Activated effector memory CD4-positive, alpha-beta T cell treated with anti-CD3 and anti-CD28 coated beads, Interleukin-2, amount 50 U/mL, for 16 hours (primary cell): ENCODE results near the gene HS6ST2.

Source experiments
- DNase-seq: peaks from one replicate; pipeline ENCODE4 v3.0.0-alpha.2; 2020

HS6ST2 gene

DNA sequence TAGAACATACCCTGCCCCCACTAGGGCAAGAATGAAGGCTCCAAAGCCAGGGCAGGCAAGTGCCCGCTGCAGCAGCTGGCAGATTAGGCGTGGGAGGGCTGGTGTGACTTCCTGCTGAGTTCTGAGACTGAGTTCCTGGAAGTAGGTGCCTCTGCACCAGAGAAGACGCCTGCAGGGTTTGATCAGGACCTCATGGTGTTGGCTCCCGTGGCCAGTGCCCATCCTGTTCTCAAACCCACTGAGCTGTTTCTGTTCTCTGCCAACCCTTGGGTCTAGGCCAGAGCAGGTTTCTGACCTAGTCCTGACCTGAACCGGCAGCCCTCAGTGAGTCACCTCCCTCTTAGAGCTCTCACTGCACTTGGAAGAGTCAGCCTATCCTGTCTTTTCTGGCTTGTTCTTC, 220.7 kb downstream of the HS6ST2 start:
- peak; percentile 63 for DNase-seq

DNA sequence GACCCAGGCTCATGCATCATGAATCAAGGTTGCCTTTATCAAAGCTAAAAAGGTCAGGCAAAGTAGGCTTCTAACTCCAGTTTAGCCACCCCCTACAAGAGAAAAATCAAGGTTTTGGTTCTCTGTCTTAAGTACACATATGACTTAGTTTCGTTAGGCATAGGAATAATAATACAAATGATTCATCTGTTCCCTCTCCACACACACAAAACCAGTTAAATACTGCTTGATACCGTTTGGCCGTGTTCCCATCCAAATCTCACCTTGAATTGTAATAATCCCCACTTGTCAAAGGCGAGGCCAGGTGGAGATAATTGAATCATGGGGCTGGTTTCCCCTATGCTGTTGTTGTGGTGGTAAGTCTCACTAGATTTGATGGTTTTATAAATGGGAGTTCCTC, 226.2 kb downstream of the HS6ST2 start:
- no peak for DNase-seq

DNA sequence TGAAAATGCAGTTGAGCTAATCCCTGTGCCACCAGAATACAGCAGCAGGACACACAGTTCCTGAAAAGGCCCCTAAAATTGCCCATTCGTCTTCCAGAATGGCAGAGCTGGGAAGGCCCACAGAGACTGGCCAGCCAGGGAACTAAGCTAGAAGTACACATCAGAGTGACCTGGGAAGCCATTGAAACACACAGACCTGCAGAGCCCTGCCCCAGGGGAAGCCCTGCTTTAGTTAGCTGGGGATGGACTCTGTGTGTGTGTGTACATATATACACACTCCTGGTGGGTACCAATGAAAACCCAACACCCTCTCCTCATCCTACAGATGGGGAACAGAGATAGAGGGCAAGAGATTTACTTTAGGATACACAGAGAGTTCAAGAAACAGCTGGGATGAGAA, 227.7 kb downstream of the HS6ST2 start:
- no peak for DNase-seq

DNA sequence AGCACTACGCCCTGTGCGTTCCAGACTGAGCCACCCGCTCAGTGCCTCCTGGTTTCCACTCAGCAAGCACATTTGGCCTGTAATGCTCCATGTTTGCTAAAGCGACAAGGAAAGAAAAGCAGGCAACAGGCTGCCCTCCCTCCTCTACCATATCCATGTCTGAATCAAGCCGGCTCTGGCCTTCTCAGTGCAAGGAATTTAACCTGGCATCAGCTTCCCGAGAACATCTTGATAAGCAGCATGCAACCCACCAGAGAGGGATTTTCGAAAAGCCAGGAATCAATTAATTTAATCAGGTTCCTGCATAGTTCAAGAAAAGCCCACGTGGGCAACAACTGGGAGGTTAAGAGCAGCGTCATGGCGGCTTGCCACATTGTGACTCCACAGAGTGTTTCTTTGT, 228.2 kb downstream of the HS6ST2 start:
- DNase-seq = no peak

DNA sequence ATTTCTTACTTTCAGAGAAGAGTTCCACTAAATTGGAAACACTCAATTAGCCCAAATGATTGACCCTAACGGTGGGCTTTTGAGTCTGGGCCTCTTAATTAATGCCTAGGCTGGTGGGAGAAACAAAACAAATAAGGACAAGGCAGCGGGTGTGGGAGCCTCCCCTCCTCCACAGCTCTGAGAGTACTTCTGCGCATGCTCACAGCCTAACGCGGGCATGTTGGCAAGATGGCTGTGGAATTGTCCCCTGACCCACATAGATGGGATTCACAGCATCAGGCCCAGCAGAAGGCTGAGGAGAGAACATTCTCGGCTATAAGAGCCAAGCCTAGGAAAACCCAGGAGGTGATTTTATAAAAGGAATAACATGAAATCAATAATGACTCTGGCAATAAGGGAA, 230.1 kb downstream of the HS6ST2 start:
- no peak for DNase-seq

DNA sequence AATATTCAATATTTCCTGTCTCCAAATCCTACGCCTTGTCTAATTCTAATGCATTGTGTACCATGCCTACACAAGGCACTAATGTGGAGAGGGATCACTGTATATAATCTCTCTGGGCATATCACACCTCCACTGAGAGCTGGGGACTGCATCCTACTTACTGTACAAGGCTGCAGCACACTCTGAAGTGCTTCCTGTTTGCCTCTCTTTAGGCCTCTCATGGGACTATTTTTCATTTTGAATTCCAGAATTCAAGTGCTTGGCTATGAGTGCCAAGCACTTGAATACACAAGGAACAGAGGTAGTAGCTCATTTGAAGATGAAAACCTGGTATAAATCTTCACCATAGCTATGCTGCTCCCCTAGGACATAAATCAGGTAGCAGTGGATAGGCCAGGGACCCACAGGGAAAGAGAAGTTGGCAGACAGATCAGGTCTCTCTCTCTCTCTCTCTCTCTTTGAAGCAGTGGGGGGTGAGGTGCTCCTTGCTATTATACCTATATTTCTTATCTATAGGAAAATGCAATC, 239.9 kb downstream of the HS6ST2 start:
- DNase-seq = no peak

DNA sequence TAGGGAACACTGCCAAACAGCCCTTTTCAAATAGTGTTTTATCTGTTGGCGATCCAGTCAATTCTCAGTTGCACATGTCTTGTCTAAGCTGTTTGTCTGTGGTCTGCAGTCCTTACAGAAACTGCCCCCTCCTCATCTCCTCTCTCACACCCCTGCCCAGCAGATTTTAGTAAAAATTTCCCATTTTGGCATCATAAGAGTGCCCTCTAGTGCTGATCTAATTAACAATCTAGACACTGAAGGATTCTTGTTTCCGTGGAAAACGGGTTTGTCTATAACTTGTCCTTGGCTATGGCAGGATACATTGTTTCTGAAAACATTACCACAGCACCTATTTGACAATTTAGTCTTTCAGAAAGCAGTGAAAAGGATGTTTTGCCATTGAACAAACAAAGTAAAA, 242.4 kb downstream of the HS6ST2 start:
- DNase-seq = no peak

DNA sequence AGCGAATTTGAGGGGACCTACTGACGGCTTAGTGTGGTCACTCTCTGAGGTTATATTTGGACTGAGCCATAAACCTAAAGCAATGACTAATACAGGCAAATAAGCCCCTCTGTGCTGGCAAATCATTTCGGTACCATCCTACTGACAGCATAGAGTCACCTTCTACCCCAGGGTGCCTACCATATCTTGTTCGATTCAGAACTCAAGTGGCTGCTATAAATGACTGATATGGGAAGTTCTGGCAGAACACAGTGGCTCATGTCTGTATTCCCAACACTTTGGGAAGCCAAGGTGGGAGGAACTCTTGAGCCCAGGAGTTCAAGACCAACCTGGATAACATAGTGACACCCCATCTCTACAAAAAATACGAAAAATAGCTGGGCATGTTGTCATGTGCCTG, 243.5 kb downstream of the HS6ST2 start:
- DNase-seq = no peak

DNA sequence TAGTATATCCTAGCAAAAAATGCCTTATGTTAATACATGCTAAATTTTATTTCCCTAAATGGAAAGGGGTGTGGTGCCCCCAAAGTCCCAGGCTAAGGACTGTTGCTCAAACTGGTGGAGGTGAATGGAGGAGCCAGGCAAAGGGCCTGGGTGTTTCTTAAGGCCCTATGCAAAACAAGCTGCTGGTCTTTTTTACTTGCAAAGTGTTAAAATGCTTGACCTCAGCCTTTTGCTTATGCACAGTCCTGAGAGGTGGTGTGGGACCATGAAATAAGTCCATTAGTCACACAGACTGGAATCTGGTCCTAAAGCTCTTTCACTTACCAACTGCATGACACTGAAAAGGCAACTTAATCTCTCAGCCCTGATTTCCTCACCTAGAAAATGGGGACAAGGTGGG, 246.1 kb downstream of the HS6ST2 start:
- no peak for DNase-seq

DNA sequence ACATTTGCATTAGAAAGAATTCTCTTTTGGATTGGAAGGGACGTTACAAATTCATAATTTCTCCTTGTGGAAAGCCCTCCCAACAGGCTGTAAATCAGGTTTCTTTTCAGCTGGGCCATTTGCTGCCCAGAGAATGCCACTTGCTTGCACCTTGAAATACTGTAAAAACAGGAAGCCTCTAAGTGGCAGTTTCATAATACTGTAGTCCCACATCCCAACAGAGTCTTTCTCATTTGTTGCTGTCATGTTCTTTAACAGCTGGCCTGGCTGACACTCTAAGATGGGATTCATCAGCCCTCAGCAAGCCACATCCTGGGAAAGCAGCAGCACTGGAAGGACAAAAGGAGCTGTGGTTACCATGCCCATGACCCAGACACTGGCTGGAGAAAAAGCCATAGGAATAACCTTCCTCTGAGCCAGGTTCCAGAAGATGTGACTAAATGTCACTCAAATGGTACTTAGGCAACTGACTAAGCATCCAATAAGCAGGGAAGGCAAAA, 247.7 kb downstream of the HS6ST2 start:
- DNase-seq = no peak

DNA sequence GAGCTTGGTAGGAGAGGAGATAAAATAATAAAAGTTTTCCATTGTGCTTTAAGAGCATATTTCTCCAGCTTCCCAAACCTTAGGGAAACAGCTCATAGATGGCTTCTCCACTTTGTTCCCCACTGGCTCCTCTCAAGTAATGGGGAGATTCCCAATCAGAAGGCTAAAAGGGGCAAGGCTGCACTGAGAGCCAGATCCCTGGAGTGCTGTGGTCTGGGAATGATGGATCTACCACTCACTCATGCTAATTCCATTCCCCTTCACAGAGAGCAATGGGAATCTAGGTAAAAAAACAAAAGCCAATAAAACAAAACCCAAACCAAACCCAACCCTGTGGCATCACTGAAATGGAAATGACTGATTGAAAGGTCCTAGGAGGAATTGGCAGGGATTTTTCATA, 249.9 kb downstream of the HS6ST2 start:
- DNase-seq = no peak

DNA sequence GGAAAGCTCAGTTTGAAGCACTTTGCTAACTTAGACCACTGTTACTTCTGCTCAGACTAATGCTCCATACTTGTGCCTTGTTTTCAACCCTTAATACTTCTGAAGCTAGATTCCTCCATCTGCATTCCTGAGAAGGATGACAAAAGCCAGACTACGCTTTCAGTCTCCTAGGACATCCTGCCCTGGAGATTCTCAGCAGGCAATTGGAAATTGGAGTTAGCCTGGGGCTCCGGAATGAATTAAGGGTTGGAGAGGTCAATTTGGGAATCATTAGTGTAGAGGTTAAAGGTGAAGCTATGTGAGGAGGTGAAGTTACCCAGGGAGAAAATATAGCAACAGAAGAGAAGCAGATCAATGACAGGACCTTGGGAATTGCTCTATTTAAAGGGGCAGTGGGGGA, 253.7 kb downstream of the HS6ST2 start:
- no peak for DNase-seq

DNA sequence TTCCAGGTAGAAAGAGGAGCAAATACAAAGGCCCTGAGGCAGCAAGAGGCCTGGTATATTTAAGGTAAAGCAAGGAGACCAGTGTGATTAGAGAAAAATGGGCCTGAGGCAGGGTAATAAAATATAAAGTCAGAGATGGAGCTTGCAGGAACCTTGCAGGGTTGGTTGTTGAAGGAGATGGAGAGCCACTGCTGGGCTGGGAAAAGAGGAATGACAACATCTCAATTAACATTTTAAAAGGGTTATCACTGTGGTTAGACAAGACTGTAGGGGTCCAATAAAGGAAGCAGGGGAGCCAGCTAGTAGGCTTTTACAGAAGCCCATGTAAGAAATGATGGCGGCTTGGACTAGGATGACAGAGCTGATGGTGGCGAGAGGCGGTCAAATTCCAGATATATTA, 264.0 kb downstream of the HS6ST2 start:
- no peak for DNase-seq

DNA sequence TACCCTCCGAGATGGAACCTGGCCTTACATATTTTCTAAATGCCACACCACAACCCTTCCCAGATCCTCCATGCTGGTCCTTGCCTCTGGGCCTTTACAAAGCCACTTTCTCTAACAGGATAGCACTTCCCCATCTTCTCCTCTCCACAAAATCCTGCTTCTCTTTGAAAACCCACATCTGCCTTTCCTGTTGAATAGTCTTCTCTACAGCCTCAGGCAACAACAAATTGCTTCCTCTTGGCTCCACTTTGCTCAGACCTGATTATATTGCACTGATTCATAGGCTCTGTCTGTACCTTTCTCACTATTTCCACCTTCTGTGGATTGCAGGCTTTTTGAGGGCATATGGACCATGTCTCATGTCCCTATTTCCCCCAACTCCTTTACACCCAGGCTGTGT, 265.9 kb downstream of the HS6ST2 start:
- DNase-seq = no peak

DNA sequence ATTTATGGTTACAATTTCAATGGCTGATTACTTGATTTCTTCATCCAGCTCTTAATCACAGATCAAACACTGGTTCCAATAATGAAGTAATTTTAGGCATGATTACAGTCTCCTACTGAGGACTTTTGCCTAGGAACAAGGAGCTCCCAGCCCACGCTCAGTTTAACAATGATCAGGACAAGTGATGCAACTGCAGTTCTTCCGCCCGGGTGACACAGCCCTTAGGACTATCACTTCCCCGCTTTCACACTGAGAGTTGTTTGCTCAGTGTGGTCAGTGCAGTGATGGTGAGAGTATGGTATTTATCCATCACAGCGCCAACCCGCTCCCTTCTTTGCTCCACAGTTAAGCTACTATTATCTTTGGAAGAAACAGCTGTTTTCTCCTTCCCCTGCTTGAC, 266.4 kb downstream of the HS6ST2 start:
- no peak for DNase-seq

DNA sequence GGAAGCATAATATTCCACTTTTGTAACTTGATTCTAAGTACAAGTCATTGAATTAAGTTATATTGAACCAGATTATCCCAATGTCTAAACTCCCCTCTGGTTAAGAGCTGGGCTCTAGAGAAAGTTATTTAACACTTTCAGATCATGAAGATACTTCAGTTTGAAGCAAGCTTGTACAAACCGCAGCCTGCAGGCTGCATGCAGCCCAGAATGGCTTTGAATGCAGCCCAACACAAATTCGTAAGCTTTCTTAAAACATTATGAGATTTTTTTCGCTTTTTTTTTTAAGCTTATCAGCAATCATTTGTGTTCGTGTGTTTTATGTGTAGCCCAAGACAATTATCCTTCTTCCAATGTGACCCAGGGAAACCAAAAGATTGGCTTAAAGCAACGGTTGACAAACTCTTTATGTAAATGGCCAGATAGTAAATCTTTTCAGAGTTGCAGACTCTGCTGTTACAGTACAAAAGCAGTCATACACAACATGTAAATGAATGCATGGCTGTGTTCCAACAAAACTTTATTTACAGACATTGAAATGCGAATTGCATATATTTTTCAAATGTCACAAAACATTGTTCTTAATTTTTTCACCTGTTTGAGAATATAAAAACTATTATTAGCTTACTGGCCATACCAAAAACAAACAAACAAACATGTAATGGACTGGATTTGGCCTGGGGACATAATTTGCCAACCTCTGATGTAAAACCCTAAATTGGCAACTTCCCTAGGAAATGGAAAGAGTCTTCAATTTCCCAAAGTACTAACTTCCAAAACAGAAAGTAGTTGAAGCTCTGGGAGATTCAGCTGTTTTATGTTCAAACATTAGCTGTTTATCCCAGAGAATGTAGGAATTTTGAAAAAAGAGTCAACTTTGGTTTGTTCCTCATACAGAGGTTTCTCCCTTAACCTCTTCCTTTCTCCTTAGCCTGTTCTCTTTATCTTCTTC, 268.5 kb downstream of the HS6ST2 start:
- no peak for DNase-seq

DNA sequence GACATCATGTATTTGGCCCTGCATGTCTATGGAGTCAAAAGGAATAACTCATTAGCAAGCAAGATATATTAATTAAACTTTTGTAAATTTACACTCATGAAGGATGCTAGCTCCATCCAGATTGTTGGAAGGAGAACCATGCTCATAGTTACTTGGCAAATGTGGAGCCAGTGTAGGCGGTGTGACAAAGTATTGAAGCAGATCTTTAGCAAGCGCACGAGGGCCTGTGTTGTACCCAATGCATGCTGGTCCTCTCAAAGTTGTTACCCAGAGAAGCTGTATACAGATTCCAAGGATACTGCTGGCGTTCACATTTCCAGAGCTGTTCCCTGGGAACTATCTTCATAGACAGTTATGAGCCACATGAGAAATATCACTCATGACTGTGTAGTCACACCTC, 273.2 kb downstream of the HS6ST2 start:
- no peak for DNase-seq

DNA sequence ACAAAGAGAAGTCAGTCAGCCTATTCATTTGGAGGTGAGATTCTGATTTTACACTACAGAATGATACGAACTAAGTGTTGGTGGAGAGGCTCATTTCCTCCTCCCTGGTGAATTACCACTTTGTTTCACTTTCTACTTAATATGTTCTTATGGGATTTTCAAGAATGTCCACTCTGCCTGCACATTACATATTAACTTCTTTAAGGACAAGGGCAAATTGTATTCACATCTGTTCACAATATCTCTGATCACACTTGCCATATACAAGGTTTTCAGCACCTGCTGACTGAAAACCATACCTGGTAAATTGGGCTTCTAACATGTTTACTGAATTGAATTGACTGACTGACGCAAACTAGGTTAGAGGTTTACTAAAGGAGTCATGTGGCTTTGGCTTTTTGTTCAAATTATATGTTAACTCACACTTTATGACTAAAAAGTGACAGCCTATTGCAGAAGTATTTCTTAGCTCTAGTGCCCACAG, 281.2 kb downstream of the HS6ST2 start:
- no peak for DNase-seq

DNA sequence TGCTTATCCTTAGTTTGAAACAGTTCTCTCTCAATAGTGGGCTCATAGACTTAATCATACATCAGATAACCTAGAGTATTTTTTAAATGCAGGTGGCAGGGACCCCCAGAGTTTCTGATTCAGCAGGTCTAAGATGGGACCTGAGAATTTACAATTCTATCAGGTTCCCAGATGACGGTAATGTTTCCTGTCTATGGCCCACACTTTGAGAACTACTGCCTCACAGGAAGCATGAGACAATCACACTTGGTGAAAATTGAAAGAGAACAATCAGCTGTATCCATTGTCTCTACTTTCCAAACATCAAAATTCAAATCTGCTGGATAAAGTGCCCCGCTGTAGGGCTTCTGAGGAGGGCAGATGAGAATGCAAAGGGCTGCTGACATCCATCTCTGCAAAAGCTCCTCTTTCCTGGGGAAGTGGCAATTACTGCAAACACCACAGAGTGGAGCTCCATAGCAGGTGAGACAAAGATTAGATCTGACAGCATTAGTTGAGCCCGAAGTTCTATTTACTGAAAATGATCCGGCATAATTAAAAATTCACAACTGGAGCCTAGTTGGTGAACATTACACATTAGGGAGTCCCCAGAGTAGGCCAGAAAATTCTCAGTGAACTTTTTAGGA, 281.8 kb downstream of the HS6ST2 start:
- DNase-seq = no peak

DNA sequence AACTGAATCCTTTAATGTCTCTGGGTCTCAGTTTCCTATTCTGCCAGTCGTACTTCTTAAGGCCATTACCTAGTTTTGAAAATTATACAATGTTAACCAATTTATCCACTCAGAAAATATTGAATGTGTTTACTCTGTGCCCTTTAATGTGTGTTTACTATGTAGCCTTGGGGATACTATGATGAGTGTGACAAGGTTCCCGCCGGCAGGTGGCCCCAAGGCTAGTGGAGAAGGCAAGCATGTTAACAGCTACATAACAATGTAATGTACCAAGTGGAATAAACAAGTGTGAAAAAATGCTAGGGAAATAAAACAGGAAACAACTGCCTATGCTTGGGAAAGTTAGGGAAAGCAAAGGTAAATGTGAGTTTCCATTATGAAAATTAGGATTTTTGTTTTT, 282.3 kb downstream of the HS6ST2 start:
- DNase-seq = no peak

DNA sequence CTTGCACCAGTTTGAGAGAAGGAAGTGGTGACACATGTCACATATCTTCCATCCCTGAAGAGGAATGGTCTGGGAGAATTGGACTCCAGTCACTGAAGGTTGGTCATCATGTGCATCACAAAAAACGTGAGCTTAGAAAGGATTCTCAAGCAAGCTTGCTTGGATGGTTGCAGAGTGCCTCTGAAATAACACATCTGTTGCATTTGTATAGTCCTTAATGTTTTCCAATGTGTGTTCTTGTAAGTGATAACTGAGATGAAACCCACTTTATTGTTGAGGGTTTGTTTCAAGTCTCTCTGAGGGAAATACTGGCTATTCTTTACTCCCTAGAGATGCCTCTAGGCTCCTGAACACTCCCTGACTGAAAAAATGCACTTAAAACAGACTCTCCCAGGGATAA, 285.1 kb downstream of the HS6ST2 start:
- DNase-seq = no peak

DNA sequence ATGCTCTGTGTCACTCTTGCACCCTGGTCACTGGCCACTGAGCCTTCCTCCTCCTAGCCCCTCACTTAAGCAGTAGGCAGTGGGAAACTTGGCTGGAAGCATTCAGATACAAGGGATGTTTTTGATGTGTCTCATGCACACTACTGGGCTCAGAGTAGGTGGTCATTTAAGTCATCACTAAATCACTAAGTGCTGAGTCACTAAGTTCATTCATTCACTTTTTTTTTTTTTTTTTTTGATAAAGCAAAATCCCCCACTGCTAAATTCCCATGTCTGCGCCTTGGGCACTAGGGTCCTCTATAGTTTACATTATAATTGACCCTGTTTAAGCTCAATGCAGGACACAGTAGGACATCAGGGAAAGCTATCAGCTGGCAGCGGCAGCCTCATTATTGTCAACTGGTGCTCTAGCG, 287.2 kb downstream of the HS6ST2 start:
- no peak for DNase-seq

DNA sequence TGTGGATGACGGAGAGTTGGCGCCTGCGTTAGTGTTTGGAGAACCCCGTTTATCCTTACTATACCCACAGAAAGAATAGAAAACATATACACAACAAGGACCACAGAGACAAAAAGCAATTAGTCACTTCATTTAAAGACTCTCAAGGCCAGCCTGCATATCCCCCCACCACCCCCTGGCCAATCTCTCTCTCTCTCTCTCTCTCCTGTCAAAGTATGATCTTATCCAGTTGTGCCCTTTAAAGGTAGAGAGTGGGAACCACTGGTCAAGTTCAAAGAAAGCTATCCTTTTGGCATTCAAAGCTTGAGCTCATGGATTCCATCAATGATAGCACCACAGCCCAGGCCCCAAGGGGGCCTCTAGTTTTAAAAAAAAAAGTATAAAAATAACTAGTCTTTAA, 289.3 kb downstream of the HS6ST2 start:
- no peak for DNase-seq

DNA sequence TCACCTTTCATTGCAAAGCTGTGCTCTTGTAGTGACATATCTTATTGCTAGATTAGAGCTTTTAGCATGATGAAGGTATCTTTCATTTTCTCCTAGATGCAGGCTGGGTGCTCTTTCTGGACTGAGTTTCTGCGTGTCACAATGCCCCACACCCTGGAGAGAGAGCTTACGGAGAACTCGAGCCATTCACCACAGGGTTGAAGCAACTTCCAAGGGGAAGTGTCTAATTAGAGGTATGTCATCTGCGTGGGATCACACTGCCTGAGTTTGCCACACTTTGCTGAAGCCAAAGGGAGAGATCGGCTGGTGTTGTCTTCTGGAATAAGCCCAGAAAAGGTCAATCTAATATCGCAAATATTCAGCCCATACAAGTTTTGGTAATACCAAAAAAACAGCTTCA, 290.3 kb downstream of the HS6ST2 start:
- DNase-seq = no peak
